Spleen (tissue), 11 donors: Measurements from ENCODE around the gene TTC34. TPM values are rescaled to one million over a fixed set of nuclear protein-coding genes. Genes with fewer than 3 reads are reported as not detected.
A peak's percentile ranks its signal among the peaks of the same experiment; 100 is the strongest.

Experiments used
- DNase-seq: peaks from one replicate; pipeline ENCODE4 v3.0.0-alpha.2; 2020
- H3K27ac ChIP-seq, 8 donors: fragments of 200-600 bp; sonication (generic) in 7 of 8; 1 replicate in 4 of 8; 2 replicates in 4 of 8; pipeline versions ENCODE4 v1.5.0 to v1.8.0; 2016 to 2021; ENCODE audit warnings: inconsistent platforms in 4 of 8, mild to moderate bottlenecking in 4 of 8, moderate library complexity in 1 of 8
- H3K27me3 ChIP-seq, 7 donors: fragments of 200-600 bp; sonication (generic) in 6 of 7; replicated peaks in 1 of 7; 1 replicate in 4 of 7; 2 replicates in 3 of 7; pipeline versions ENCODE4 v1.5.0 to v1.8.0; 2016 to 2021; ENCODE audit warnings: inconsistent platforms in 3 of 7, mild to moderate bottlenecking in 1 of 7
- H3K36me3 ChIP-seq, 6 donors: fragments of 200-600 bp; sonication (generic) in 5 of 6; 1 replicate in 4 of 6; 2 replicates in 2 of 6; pipeline versions ENCODE4 v1.5.0 to v1.8.0; 2016 to 2021; ENCODE audit warnings: inconsistent platforms in 2 of 6
- H3K4me1 ChIP-seq, 6 donors: fragments of 200-600 bp; sonication (generic) in 5 of 6; 1 replicate in 3 of 6; 2 replicates in 3 of 6; pipeline versions ENCODE4 v1.5.0 to v1.8.0; 2016 to 2021; ENCODE audit warnings: inconsistent platforms in 3 of 6
- H3K4me3 ChIP-seq, 8 donors: fragments of 200-600 bp; sonication (generic) in 7 of 8; 1 replicate in 4 of 8; 2 replicates in 4 of 8; pipeline versions ENCODE4 v1.5.0 to v1.8.0; 2016 to 2021; ENCODE audit warnings: inconsistent platforms in 4 of 8, mild to moderate bottlenecking in 4 of 8, moderate library complexity in 2 of 8
- H3K9me3 ChIP-seq, 8 donors: fragments of 200-600 bp; sonication (generic) in 7 of 8; 1 replicate in 4 of 8; 2 replicates in 4 of 8; pipeline versions ENCODE4 v1.5.0 to v1.8.0; 2016 to 2021; ENCODE audit warnings: inconsistent platforms in 4 of 8
- CTCF ChIP-seq, 11 experiments: fragments of 200-600 bp in 7 of 11; fragments of 450-650 bp in 4 of 11; sonication (generic) in 4 of 11; IDR thresholded peaks in 8 of 11; conservative IDR thresholded peaks in 3 of 11; 1 replicate in 7 of 11; 2 replicates in 4 of 11; pipeline versions ENCODE4 v1.4.0 to v1.8.0; 2016 to 2021; ENCODE audit warnings: antibody characterized with exemption in 11 of 11, inconsistent platforms in 4 of 11, mild to moderate bottlenecking in 1 of 11
- POLR2A ChIP-seq, 3 donors: fragments of 450-650 bp; IDR thresholded peaks; one replicate each; pipeline ENCODE4 v1.5.1; 2017; ENCODE audit warnings: antibody characterized with exemption in 3 of 3, mild to moderate bottlenecking in 1 of 3
- POLR2AphosphoS5 ChIP-seq, 3 donors: sonication (generic); formaldehyde crosslinking; IDR thresholded peaks; one replicate each; pipeline ENCODE4 v1.5.1; 2017; ENCODE audit warnings: antibody characterized with exemption in 3 of 3
- WGBS, 5 donors: extraction: QIAGEN DNeasy Blood & Tissue Kit in 3 of 5; methylation state at CpG; one replicate each; pipeline versions ENCODE4 v1.1.5 to v1.1.7; 2013 to 2018; 5-methylcytosine and 5-hydroxymethylcytosine counted together
- intact Hi-C: fragments of 100-400 bp; cut with DNase I; formaldehyde crosslinking; loops from one replicate; pipeline ENCODE4 v1.15.0; 2023; ENCODE audit warnings: low total_unique reads
- polyA plus RNA-seq, 3 donors: library from polyadenylated mRNA; stranded (reverse); fragments of 200-250 nt; gene quantifications; one replicate each; pipeline ENCODE4 v1.2.1, GENCODE V29; 2013
- total RNA-seq, 7 donors: library from RNA; depleted of rRNA in 3 of 7; stranded (reverse); fragments of >200 nt in 3 of 7; fragmentation: NEBNext Ultra II Directional in 4 of 7; extraction: Animal tissue kit (Norgen Biotek cat#: 25700) in 4 of 7; gene quantifications; one replicate each; pipeline versions ENCODE4 v1.1.0 to v1.2.1, GENCODE V29; 2016 to 2021
- donor health status: healthy with polysubstance abuse.
- donor health status: DM: no; HTN: no; CAD: no; lungs with moderate emphysema.
- donor health status: DM: no; HTN: no; CAD: no.
- donor health status: Bipolar disorder and iron deficiency.
- donor health status: healthy.
- donor health status: DM: no; HTN: no; CAD: no.
- donor health status: DM: yes; HTN: yes; CAD: no.

Gene TTC34
- total and polyA plus RNA-seq, 10 donors: 0.09 to 2.8 (median 1.4) TPM

GRCh38 chr1:2784854-2785630 is 16.5 kb downstream of the TTC34 start:
- peaks cover 4 to 57% (median 37%) of the 10 kb centered on the region in 7 donors for H3K27me3 ChIP-seq
- intact Hi-C loops: loop anchor here (5.0 kb wide), 1 partner anchor 368 kb away; no protein-coding TSS in a partner anchor
- 70 to 83% (median 78%) methylated on average over 9 to 19 of the region's 19 CpGs for WGBS, 5 donors
- DNase-seq: peak; percentile 47
- TF ChIP-seq POLR2AphosphoS5 (IDR thresholded peaks at IDR 0.05): no peak
- no peak for TF ChIP-seq CTCF (IDR thresholded peaks at IDR 0.05 in 8 of 11, conservative IDR thresholded peaks at IDR 0.05 in 3 of 11)
- no peak overlapping the region for H3K27ac ChIP-seq
- no peak overlapping the region for H3K4me3 ChIP-seq
- peaks cover 2 to 37% (median 31%) of the 10 kb centered on the region in 8 donors for H3K9me3 ChIP-seq
- H3K36me3 ChIP-seq: no peaks in the 10 kb centered on the region
- peaks cover 0 to 24% (median 5%) of the 10 kb centered on the region in 6 donors for H3K4me1 ChIP-seq

GRCh38 chr1:2783435-2784397 is 17.8 kb downstream of the TTC34 start:
- H3K36me3 ChIP-seq: no peaks in the 10 kb centered on the region
- WGBS, 5 donors: 83 to 90% (median 86%) methylated on average over 26 to 30 of the region's 30 CpGs
- peak; percentile 60 for DNase-seq

GRCh38 chr1:2783069-2783434 is 18.4 kb downstream of the TTC34 start:
- WGBS, 5 donors: 79 to 88% (median 88%) methylated on average over 5 of the region's 5 CpGs
- peak; percentile 54 for DNase-seq

More at GRCh38 chr1:2783435-2784397, 17.8 kb downstream of the TTC34 start:
- intact Hi-C loops: no loop called here
- Histone ChIP-seq H3K27ac (no peak overlapping the region), H3K27me3 (peaks cover 0 to 56% (median 24%) of the 10 kb centered on the region in 7 donors), H3K4me3 (no peak overlapping the region), H3K4me1 (peaks cover 0 to 11% (median 0%) of the 10 kb centered on the region in 6 donors), H3K9me3 (peaks cover 2 to 39% (median 31%) of the 10 kb centered on the region in 8 donors)
- TF ChIP-seq CTCF (IDR thresholded peaks at IDR 0.05 in 8 of 11, conservative IDR thresholded peaks at IDR 0.05 in 3 of 11) (no peak), POLR2AphosphoS5 (IDR thresholded peaks at IDR 0.05) (no peak), POLR2A (IDR thresholded peaks at IDR 0.05) (no peak)

More at GRCh38 chr1:2783069-2783434, 18.4 kb downstream of the TTC34 start:
- peaks cover 0 to 56% (median 20%) of the 10 kb centered on the region in 7 donors for H3K27me3 ChIP-seq
- peaks cover 2 to 39% (median 31%) of the 10 kb centered on the region in 8 donors for H3K9me3 ChIP-seq
- H3K27ac ChIP-seq: no peak overlapping the region
- no peak for TF ChIP-seq POLR2A (IDR thresholded peaks at IDR 0.05)
- no peak for TF ChIP-seq CTCF (IDR thresholded peaks at IDR 0.05 in 8 of 11, conservative IDR thresholded peaks at IDR 0.05 in 3 of 11)
- no peak for TF ChIP-seq POLR2AphosphoS5 (IDR thresholded peaks at IDR 0.05)
- intact Hi-C loops: no loop called here
- peaks cover 0 to 7% (median 0%) of the 10 kb centered on the region in 6 donors for H3K4me1 ChIP-seq
- H3K4me3 ChIP-seq: no peak overlapping the region
- no peaks in the 10 kb centered on the region for H3K36me3 ChIP-seq
